Measurements from ENCODE around the gene SDHAF1. TPM values are rescaled to one million over a fixed set of nuclear protein-coding genes. Genes with fewer than 3 reads are reported as not detected.

Gene SDHAF1
- 17.4 and 22.4 TPM in 2 replicates for total RNA-seq

GRCh38 chr19:35995048-35995993, at the start of gene SDHAF1:
Gene SDHAF1, plus strand, starts transcription at chr19:35995188. Its CDS starts 87 bp downstream, at chr19:35995275.

GRCh38 chr19:36008336-36008978, 13.5 kb downstream of the SDHAF1 start, which contains the start of gene SYNE4:
Gene SYNE4, minus strand, starts transcription at chr19:36008813. Its CDS starts 132 bp downstream, at chr19:36008681.

GRCh38 chr19:36014012-36014924, 19.3 kb downstream of the SDHAF1 start, which contains the start of gene ALKBH6:
Gene ALKBH6, minus strand, starts transcription at chr19:36014213. Its CDS starts 816 bp downstream, at chr19:36013397.

GRCh38 chr19:36032251-36033104, 37.5 kb downstream of the SDHAF1 start, which contains the start of gene CLIP3:
Gene CLIP3, minus strand, starts transcription at chr19:36032873. Its CDS starts 516 bp downstream, at chr19:36032357.

Small RNA genes within 50 kb of the gene (small RNA-seq; reads per million reads assigned to genes)
- gene AF038458.1: not detected

Other genes starting within 250 kb of the SDHAF1 start
- 12.7 and 18.8 TPM in 2 replicates for gene U2AF1L4, start 249.8 kb upstream of the SDHAF1 start, total RNA-seq
- 13.7 TPM in 2 replicates for gene PSENEN, start 249.5 kb upstream of the SDHAF1 start, total RNA-seq
- gene LIN37, start 246.6 kb upstream of the SDHAF1 start, total RNA-seq: 41.9 and 45.1 TPM in 2 replicates
- gene HSPB6, start 238.2 kb upstream of the SDHAF1 start, total RNA-seq: 4.3 and 22.8 TPM in 2 replicates
- gene PROSER3, start 237.0 kb upstream of the SDHAF1 start, total RNA-seq: 20.0 and 28.6 TPM in 2 replicates
- gene ARHGAP33, start 219.6 kb upstream of the SDHAF1 start, total RNA-seq: 8.7 and 14.5 TPM in 2 replicates
- not detected in 2 replicates for gene PRODH2, start 182.3 kb upstream of the SDHAF1 start, total RNA-seq
- gene NPHS1, start 142.7 kb upstream of the SDHAF1 start, total RNA-seq: not detected in 2 replicates
- gene KIRREL2, start 138.3 kb upstream of the SDHAF1 start, total RNA-seq: 0.39 TPM in 1 of 2 replicates, not detected in the other
- gene APLP1, start 126.6 kb upstream of the SDHAF1 start, total RNA-seq: 5.5 and 9.1 TPM in 2 replicates
- gene NFKBID, start 94.6 kb upstream of the SDHAF1 start, total RNA-seq: 5.6 and 16.5 TPM in 2 replicates
- 3.1 and 3.5 TPM in 2 replicates for gene HCST, start 92.7 kb upstream of the SDHAF1 start, total RNA-seq
- not detected in 2 replicates for gene TYROBP, start 86.9 kb upstream of the SDHAF1 start, total RNA-seq
- 8.6 and 11.6 TPM in 2 replicates for gene LRFN3, start 58.8 kb upstream of the SDHAF1 start, total RNA-seq
- 8.5 and 10.2 TPM in 2 replicates for gene SYNE4, start 13.6 kb downstream of the SDHAF1 start, total RNA-seq
- gene ALKBH6, start 19.0 kb downstream of the SDHAF1 start, total RNA-seq: 11.0 and 18.3 TPM in 2 replicates
- gene CLIP3, start 37.7 kb downstream of the SDHAF1 start, total RNA-seq: 6.3 and 13.0 TPM in 2 replicates
- gene THAP8, start 59.1 kb downstream of the SDHAF1 start, total RNA-seq: 5.5 and 8.1 TPM in 2 replicates
- 14.1 and 17.5 TPM in 2 replicates for gene WDR62, start 59.7 kb downstream of the SDHAF1 start, total RNA-seq
- gene OVOL3, start 116.0 kb downstream of the SDHAF1 start, total RNA-seq: not detected in 2 replicates
- gene POLR2I, start 119.7 kb downstream of the SDHAF1 start, total RNA-seq: 55.5 and 82.8 TPM in 2 replicates
- 173 and 337 TPM in 2 replicates for gene TBCB, start 120.3 kb downstream of the SDHAF1 start, total RNA-seq
- gene CAPNS1, start 144.9 kb downstream of the SDHAF1 start, total RNA-seq: 413 and 636 TPM in 2 replicates
- 4.9 and 53.8 TPM in 2 replicates for gene COX7A1, start 157.3 kb downstream of the SDHAF1 start, total RNA-seq
- 4.6 and 6.3 TPM in 2 replicates for gene ZNF565, start 219.5 kb downstream of the SDHAF1 start, total RNA-seq
- 77.3 and 79.3 TPM in 2 replicates for gene ZNF146, start 219.9 kb downstream of the SDHAF1 start, total RNA-seq